ENCODE results near the gene ZNF350.

DNA sequence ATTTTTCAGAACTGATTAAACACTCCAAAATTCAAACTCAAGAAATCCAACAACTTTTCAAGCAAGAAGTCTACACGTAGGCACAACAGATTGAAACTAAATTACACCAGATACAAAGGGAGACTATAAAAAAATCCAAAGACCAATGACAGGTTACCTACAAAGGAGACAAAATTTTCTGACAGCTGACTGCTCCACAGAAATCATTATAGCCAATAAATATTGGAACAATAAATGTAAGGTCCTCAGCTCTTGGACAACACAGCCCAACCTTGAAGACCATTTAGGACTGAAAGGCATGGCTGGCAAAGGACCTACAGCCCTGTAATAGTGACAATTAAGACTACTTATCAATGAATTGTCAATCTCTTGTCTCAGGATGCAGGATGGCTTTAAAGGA is 15.9 kb downstream of the ZNF350 start:
- TF ChIP-seq POLR2A (IDR thresholded peaks at IDR 0.05), result no peak
- TF ChIP-seq CTCF (IDR thresholded peaks at IDR 0.05 in 8 of 11, conservative IDR thresholded peaks at IDR 0.05 in 3 of 11), result no peak
